GM12873 (cell line): Measurements from ENCODE around the gene C6orf58.

Experiments used
- CTCF ChIP-seq: IDR thresholded peaks from 2 replicates; pipeline ENCODE4 v1.5.1; 2012; ENCODE audit warnings: low read depth, mild to moderate bottlenecking, moderate library complexity, low read length, control low read depth; ENCODE audit not compliant: insufficient read depth; ENCODE audit errors: missing control alignments

Gene C6orf58

DNA sequence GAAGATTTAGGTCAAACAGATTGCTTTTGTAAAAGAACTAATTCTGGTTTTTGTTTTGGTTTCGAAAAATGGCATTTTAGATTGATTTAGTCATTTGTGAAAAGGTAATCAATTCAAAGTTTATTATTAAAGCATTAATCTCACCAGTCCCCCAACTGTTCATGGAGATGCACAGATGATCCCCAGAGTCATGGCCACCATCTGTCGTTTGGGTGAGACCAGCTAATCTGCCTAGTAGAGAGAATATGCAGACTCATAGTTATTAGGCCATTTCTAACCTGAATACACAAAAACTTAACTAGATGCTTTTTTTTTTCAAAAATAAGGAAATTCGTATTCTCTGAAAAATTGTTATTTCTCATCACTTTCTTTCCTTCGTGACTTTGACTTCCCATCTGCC, 58.1 kb downstream of the C6orf58 start:
- no peak for TF ChIP-seq CTCF

DNA sequence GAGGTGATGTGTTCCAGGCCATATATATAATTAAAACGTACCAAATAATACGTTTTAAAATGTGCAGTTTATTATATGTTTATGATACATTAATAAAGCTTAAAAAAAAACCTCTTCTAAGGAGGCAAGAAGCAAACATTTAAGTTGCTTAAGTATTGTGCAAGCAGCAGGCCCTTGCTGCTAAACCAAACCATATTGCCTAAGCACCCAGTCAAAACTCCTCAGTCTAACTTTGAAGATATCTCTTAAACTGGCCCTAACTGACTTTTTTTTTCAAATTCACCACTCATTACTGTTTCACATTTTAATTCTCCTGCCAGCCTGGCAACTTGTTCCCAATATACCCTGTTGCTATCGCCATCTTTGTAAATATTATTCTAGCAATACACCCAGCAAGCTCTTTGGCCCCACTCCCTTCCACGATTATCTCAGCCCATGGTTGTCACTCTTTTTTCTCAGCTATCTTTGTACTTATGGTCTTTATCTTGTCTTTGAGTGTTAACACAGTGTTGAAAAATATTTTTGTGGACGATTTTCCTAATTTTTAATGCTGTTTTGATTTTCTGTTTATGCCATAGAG, 60.9 kb downstream of the C6orf58 start:
- TF ChIP-seq CTCF = no peak
